ENCODE data around the gene LRTM2. TPM values are rescaled to one million over a fixed set of nuclear protein-coding genes. Genes with fewer than 3 reads are reported as not detected.
A peak's percentile ranks its signal among the peaks of the same experiment; 100 is the strongest.

Gene LRTM2
- not detected in 2 replicates for total RNA-seq (2014; rRNA removed; shearing (Covaris generic))

DNA sequence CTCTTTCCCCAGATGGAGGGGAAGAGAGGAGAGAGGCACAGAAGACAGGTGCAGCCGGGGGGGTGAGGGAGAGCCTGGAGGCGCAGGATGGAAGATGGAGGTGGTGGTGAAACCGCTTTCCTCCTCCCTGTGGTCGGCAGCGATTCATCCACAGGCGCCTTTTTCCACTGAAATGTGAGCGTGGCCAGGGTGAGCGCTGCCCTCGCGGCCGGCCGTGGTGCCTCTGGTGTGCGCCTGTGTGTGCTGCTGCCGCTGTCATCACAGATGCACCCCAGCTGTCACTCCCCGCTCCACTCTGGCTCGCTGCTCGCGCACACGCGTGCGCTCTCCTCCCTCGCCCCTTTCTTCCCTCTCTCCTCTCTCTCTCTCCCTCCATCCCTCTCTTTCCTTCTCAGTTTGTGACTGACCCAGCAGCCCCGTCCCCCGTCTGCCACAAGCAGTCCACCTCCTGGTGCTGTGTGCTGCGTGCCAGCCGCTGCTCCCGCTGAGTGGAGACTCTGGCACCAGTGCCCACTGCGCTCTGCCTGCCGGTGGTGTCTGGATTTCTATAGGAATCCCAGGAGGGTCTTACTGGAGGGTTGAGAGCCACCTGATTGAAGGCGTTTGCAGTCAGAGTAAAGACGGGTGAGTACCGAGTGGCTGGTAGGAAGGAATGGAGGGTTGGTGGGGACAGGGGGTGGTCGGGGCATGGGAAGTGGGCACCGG, at the start of gene LRTM2:
Gene LRTM2, plus strand, starts transcription at position 375 of the 705 bp plus-strand sequence. CDS start 7,584 bp downstream, outside the sequence.
- no peak for DNase-seq (ENCODE audit: low spot score)

DNA sequence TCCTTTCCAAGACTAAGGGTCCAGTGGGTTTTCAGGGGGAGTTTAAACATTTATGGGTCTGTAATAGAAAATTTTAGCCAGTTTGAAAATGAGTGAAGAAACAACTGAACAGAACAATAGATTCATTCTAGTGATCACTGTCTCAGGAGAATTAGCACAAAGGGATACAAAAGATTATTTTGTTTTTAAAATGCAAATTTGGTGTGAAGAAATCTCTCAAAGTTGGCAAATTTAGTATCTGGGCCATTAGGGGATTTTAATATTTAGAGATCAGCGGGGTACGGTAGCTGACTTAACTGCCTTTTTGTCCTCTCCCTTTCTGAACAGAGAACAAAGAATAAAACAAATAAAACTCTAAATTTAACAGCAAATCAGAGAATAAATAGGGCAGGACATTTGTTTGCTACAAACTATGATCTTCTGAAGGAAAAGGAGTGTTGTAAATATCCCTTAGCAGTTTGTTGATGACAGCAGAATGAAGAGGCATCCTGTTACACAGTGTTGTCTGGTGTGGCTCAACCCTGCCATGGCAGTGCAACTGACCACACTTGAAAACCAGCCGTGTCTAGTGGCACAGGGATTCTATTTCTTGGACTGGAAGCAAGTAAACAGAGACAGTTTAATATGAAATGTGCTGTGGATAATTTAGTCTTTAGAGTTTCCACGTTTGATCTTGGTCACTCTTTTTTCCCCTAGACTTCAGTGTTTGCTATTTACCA, 46.3 kb upstream of the LRTM2 start:
- no peak for DNase-seq (ENCODE audit: low spot score)

DNA sequence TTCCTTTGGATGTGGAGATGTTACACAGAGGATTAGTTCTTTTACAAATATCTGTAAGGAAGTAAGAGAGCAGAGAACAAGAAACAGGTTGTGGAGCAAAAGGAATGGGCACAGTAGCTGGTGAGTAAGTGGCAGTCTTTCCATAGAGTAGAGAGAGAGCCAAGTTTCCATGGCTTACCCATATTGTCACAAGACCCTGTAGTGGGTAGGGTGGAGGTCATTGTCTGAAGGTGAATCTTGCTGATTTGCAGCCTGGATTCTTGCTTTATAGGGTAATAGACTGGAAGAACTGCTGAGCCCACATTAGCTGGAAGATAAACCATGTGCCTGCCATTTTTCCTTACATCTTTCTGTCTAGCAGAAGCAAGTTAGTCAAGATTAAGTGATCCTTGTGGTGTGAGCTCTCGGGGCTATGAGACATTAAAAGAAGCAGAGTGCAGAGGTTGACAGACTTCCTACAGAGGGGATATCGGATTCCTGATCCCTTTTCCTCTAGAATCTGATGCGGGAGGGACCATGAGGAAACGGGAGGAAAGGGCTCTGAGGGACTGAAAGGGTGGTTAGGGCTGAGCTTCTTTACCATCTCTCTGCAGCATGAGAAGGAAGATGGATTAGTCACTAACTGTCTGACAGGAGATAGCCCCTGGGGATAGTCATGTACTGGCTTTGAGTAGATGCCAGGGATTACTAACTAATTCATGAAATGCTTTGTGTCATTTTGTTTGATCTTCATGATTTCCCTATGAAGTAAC, 44.0 kb upstream of the LRTM2 start:
- no peak for DNase-seq (ENCODE audit: low spot score)

DNA sequence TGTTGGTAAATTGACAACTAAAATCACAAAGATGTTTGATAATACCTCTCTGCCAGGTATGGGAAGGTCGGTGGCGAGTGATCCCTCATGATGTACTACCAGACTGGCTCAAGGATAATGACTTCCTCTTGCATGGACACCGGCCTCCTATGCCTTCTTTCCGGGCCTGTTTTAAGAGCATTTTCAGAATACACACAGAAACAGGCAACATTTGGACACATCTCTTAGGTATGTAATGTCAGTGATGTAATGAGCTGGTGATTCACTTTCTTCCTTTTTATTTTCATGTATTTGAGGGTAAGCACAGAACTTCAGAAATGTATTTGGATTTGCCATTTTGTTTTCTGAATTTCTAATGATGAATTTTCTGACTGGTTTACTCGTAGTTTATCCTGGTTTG, 42.6 kb upstream of the LRTM2 start:
- no peak for DNase-seq (ENCODE audit: low spot score)

DNA sequence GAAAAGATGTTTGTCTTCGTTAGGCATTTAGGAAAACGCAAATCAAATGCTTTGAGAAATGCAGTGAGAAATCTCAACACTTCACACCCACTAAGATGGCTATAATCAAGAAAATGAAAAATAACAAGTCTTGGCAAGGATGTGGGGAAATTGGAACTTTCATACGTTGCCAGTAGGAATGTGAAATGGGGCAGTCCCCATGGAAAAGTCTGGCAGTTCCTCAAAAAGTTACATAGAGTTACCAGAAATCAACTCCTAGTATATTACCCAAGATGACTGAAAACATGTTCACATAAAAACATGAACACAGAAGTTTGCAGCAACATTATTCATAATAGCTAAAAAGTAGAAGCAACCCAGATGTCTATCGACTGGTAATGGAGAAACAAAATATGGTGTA, 41.5 kb upstream of the LRTM2 start:
- DNase-seq (ENCODE audit: low spot score), result no peak

DNA sequence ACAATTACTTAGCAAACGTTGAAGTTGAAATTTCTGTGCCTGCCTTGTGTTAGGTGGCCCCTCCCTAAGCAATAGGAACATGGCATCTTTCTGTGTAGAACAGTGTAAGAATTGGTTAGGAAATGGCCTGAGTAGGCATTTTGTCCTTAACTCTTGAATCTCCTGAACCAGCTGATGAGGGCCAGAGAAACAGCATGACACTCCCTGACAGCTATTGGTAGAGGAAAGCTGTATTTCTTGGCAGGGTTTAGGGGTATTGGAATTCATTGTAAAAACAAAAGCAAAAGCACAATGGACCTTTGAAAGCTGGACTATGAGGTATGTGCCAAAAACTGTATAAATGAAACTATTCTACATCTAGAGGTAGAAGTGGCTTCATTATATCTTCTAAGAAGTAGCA, 40.6 kb upstream of the LRTM2 start:
- no peak for DNase-seq (ENCODE audit: low spot score)

DNA sequence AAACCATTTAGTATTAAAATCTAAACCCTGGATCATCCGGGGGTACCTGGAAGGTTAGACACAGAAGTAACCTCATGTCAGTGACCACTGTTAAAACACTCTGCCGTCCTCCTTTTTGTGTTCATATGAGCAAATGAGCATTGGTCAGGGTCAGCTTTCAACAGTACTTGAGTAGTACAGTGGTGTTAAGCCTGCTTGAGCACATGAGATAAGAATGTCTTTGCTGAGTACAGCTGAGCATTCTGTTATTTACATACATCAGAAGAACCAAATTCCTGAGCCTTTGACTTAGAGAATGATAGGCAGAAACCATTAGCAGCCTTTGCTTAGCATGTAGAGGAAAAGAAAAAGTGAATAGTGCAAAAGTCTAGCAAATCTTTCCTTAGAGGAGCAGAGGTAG, 38.6 kb upstream of the LRTM2 start:
- no peak for DNase-seq (ENCODE audit: low spot score)

DNA sequence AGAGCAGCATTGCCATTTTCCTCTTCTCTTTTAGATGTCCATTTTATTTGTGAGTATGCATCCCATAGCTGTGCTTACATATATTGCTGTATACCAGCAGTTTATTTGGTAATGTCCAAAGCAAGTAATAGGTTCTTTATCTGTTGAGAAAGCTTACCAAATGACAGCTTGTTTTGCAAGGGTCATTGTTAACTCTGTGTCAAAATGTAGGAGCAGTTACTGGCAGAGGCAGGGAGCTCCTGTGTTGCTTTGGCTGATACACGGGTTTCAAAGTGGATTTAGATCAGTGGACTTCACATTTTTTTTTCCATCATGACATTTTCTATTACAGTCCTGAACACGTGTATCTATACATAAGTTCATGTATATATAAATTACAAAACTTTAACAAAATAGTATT, 38.1 kb upstream of the LRTM2 start:
- DNase-seq (ENCODE audit: low spot score), result no peak

DNA sequence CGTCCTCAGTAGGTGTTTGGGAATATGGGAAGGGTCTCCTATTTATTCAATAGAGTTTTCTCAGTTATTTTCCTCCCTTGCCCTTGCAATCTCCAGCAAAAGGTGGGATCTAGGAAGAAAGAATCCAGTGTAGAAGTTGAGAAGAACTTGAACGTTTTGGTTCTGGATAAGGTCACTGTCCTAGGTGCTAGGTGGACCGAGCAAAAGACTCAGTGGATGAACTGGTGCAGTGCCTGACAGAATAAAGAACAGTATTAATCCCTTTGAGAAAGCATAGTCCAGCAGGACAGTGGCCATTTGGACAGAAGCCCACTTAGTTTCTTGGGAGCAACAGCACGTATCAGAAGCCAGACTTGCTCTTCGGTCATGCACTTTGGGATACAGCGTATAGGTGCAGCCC, 32.7 kb upstream of the LRTM2 start:
- no peak for DNase-seq (ENCODE audit: low spot score)

DNA sequence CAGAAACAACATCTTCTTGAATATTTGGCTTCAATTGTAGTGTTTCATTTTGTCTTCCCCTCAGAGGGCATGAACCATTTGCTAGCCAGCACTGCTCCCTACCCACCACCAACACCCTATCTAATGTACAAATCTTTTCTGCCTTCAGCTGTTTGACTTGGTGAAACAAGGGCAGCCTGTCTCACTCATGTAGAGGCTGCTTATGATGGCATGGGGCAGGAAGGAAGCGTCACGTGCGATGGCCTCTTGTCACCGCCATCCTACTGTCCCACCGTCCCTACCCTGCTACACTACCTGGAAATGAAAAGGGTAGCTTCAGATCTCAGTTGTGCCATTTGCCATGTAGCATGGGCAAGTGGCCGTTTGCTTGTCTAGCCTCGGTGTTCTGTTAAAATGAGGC, 29.9 kb upstream of the LRTM2 start:
- DNase-seq (ENCODE audit: low spot score), result no peak

DNA sequence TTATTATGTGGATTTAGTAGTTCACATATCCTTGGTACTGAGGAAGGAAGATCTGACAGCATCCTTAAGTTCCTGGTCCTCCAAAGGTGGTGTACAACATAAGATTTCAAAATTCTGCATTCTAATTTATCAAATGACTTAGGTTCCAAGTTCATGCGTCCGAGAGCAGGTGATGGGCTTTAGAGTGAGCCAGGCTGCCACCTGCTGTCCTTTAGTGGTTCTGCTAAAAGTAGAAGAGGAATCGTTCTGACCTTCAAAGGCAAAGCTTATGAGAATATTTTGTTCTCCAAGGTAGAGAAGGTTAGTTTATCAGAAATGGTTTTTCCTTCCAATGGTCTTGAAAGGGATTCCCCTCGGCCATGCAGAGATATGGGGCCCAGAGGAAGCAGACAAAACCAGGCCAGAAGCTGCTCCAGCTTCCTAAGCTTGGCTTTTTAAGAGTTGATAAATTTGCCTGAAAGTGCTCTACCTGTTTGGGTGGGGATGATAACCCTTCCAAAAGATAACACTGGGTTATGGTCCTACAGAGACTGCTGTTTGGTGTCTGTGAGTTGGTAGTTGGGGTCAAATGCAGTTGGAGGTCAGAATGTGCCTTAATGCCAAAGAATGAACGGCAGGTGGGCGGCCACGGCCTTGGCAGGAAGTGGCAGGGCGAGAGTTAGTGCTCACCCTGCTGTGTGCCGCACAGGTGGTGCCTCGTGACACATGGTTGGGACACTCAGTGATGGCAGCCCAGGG, 29.1 kb upstream of the LRTM2 start:
- peak; percentile 85 for DNase-seq (ENCODE audit: low spot score)

DNA sequence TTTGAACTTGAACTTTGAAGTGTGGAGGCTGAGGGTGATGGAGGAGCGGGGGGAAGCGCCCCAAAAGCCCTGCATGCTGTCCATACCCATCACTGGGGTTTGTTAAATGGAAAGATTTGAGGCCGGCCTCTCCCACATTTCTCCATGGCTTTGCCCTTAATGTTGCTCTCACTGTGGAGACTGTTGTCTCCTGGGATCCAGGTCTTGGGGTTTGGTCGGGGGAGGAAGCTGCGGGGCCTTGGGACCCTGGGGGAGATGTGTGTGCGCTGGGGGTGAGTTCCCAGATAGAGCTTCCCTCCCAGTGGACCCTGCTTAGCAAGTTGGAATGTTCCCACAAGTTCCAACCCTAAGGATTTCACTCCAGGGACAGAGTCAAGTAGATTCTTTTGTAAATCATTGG, 28.0 kb upstream of the LRTM2 start:
- DNase-seq (ENCODE audit: low spot score), result no peak

DNA sequence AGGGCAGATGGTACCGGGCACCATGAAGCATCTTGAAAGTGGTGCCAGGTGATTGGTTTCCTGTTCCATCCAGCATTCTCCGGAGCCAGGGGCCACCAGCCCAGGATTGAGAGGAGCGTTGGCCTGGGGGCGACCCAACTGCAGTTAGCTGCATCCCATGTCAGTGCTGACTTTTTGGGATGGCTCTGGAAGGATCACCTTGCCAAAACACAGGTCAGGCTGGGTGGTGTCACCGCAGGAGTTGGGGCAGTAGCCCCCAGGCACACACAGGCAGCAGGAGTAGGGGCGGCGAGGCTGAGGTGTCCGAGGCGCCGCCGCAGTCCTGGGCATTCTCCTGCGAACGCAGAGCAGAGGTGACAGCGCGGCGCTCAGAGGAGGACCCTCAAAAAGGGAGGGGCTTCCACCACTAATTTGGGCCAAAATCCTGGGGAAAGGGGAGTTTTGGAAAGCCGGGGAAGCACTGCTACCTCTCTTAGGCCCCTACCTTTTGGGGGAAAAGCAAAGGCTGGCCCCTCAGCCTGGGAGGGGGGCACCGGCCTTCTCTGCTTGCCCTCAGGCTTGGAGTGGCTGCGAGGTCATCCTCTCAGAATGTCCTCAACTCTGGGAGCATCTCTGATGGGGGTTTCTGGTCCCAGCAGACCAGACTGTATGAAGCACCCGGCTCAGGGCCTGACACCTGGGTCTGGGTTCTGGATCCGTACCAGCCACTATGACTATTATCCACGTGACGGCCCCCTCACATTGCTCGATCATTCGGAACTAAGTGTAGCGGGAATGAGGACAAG, 26.7 kb upstream of the LRTM2 start:
- no peak for DNase-seq (ENCODE audit: low spot score)

DNA sequence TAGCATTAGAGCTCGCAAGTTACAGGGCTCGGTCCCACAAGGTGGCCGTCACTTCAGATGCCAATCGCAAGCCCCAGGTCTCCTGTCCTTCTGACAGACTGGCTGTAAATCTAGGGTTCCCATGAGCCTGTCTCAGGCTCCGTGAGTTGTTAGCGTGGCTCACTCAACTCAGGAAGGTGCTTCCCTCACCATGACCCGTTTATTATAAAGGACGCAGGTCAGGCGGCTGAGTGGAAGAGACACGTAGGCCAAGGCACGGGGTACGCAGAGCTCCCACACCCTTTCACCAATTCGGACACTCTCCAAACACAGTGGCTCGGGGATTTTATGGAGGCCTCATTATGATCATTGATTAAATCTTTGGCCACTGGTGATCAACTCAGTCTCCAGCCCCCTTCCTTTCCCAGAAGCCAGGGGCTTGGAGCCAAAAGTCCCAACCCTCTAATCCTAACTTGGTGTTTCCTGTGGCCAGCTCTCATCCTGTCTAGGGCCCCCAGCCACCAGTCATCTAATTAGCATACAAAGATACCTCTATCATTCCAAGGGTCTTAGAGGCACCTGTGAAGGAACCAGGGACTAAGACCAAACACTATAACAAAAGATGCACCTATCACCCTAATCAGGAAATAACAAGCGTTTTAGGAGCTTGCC, 25.8 kb upstream of the LRTM2 start:
- no peak for DNase-seq (ENCODE audit: low spot score)

DNA sequence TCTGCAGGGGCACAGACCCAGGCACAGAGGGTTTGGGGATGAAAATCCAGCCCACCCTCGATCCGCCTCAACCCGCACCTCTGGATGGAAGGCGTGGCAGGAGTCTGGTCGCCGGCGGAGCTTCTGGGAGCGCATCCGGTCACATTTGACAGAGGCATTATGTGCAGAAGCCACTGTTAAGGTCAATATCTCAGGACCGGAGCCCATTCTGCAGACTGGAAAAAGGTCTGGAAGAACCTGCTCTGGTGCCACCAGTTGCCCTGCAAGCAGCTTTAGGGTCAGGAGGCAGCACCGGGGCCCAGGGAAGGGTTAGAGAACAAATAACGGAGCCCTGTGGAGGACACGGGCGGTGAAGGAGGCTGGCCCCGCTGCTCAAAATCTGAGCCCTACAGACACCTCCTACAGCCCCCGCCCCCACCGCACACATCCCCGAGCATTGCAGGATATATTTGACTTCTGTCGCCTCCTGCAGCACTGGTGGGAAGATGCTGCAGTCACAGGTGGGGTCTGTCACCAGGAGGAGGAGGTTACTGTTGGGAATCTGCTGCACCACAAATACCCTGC, 25.1 kb upstream of the LRTM2 start:
- no peak for DNase-seq (ENCODE audit: low spot score)

DNA sequence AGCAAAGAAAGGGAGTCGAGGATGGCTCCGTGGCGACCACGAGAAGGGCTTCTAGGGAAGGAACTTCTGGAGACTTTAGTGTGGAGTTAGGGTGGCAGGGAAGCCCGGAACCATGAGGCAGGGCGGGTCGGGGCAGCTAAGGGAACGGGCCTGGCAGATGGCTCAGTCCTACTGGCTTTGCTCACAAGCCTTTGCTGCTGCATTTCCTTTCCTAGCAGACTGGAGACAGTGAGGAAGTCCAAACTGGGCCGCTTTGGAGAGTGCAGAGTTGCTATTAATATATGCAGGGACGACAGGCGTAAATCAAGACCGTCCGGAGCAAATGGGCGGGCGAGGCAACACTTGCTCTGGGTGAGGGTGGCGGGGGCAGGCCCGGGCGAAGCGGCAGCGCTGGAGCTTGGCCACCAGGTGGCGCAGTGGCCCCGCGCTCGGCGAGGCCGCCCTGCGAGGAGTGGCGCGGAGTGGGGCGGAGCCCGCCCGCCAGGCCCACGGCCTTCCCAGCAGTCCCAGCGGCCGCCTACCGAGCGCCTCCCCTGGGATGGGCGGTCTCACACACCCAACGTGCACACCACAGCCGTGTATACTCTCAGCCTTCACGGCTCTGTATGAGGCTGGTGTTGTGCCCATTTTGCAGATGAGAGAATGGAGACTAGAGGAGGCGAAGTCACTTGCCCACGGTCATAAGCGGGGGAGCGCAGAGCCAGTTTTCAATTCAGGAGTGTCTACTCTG, 24.4 kb upstream of the LRTM2 start:
- peak; percentile 94 for DNase-seq (ENCODE audit: low spot score)

DNA sequence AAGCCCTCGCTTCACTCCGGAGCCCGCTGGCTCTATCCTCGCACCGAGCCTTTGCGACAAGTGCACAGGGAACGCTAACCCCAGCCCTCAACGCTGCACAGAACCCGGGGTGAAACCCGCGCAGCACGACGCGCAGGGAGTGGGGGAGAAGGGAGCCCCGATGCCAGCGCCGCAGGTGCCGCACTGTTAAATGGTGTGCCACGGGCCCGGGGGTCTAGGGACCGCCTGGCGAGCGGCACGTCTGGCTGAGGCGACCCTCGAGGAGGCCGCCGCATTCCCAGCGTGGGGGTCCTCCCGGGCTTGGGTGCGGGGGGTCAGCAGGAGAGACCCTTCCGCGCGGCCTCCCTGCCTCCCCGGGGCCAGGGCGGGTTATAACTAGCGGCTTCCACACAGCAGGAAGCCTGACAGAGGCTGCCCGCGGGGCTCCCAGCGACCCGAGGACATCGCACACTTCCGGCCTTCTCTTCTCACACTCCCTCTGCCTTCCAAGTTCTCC, 23.8 kb upstream of the LRTM2 start:
- peak; percentile 44 for DNase-seq (ENCODE audit: low spot score)

DNA sequence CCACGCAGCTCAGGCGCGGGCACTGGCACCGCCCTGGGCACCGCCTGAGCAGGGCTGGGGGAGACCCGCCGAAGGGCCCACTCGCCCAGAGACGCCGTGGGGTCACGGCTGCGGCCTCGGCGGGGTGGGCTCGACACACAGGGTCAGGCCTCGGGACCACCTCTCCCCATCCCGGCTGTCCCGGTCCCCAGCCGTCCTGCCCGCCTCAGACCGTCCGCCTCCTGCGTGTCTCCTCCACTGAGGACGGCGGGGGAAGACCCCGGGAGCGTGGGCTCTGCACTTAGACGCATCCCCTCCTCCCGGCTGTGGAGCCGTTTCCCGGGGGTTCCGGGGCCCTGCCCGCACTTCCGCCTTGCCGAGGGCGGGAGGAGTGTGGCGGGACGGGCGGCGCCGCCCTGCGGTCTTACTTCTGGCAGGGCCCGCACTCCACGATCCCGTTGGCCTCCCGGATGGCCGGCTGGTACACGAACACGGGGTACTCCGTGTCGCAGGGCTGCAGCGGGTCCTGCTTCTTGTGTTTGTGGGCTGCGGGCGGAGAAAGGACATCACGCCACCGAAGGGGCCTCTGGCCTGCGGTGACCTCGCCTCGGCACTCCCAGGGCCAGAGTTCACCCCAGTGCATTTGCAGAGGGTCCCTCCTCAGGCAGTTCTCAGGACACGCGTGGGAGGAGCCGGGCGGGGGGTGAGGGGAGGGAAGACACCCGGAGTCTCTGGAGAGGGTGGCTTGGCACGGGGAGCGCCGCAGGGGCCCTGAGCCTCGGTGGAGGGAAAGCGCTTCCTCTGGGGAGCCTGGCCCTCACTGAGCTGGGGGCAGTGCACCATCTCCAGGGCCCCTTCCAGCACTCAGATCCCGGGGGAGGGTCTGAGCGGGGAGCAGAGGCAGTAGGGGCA, 23.1 kb upstream of the LRTM2 start:
- peak; percentile 50 for DNase-seq (ENCODE audit: low spot score)

Measured in HT-29 (cell line).